ENCODE data around the gene EXOC3L1.

The EXOC3L1 gene

DNA sequence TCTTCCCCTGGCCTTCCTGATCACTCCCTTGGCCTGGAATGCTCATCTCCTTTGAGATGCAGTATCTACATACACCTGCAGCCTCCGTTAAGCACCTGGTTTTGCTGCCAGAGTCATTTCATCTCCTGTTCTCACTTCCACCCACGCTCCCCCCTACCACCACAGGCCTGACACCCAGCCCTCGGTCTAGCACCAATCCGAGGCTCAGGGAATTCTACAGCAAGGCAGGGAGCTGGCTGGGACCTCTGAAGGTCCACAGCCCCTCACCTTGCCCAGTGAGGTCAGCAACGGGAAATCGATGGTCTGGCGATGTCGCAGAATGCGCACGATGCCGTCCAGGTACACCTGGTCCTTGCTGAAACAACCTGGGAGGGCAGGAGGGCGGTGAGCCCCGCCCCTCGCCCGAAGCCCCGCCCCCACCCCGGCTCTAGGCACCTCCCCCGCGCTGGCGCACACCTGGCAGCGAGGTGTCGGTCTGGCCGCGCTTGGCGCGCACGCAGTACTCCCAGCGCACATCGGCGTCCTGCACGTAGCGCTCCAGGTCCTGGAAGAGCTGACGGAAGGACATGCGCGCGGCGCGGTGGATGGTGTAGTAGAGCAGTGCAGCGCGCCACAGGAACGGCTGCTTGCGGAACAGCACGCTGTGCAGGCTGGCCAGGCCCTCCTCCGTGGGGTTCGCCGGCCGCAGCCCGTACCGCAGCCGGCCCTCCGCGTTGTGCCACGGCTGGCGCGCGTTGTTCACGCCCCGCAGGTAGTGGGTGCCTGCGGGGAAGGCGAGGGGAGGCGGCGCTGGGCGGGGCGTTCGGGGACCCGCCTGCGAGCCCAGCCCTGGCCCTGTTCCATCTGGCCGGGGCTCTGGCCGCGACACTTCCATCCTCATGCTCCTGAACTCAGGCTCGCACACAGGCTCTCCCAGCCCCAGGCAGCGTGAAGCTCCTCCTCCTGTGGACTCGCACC, 11.9 kb downstream of the EXOC3L1 start:
- peak; percentile 76 for DNase-seq

DNA sequence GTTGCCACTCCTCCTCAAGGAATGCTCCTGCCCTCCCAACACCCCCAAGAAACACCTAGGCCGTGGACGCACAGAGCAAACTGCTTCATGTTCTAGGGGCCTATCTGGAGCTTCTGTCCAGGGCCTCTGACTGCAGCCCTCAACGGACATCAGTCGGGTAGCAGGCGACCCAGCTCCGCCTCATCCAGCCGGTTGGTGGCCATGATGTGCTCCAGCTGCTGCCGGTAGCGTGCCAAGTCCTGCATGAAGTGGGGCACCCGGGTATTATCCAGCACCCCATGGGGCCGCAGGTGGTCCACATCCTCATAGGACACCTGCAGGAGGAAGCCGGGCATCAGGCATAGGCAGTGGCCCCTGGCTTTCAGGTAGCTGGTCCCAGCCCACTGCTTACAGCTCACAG, 13.3 kb downstream of the EXOC3L1 start:
- no peak for DNase-seq

DNA sequence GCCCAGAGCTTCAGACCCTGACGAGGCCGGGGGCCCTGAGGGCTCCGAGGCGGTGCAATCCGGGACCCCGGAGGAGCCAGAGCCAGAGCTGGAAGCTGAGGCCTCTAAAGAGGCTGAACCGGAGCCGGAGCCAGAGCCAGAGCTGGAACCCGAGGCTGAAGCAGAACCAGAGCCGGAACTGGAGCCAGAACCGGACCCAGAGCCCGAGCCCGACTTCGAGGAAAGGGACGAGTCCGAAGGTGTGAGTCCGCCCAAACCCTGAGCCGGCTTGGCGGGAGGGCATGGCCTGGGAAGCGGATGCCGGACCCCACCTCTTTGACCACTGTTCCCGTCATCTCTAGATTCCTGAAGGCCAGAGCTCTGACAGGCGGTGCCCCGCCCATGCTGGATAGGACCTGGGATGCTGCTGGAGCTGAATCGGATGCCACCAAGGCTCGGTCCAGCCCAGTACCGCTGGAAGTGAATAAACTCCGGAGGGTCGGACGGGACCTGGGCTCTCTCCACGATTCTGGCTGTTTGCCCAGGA, 15.2 kb downstream of the EXOC3L1 start:
- DNase-seq = no peak

DNA sequence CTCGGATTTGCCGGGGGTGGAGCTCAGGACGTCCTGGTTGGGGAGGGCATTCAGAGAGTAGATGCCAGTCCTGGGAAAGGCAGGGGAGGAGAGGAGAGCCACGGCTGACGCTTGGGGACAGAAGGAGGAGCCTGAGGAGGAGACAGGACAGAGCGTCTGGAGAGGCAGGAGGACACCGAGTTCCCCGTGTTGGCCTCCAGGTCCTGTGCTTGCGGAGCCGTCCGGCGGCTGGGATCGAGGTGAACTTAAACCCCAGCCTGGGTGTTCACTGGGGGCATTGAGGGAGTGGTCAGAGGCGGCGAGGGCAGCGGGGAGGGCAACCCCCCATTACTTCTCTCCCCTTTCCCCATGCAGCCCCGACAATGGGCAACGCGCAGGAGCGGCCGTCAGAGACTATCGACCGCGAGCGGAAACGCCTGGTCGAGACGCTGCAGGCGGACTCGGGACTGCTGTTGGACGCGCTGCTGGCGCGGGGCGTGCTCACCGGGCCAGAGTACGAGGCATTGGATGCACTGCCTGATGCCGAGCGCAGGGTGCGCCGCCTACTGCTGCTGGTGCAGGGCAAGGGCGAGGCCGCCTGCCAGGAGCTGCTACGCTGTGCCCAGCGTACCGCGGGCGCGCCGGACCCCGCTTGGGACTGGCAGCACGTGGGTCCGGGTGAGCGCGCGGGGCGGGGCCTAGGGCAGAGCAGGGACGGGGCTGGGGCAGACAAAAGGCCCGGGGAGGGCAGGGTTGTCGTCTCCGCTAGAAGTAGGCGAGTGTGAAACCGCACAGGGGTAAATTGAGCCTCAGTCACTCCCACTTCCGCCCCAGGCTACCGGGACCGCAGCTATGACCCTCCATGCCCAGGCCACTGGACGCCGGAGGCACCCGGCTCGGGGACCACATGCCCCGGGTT, 15.9 kb downstream of the EXOC3L1 start:
- DNase-seq = peak; percentile 77

DNA sequence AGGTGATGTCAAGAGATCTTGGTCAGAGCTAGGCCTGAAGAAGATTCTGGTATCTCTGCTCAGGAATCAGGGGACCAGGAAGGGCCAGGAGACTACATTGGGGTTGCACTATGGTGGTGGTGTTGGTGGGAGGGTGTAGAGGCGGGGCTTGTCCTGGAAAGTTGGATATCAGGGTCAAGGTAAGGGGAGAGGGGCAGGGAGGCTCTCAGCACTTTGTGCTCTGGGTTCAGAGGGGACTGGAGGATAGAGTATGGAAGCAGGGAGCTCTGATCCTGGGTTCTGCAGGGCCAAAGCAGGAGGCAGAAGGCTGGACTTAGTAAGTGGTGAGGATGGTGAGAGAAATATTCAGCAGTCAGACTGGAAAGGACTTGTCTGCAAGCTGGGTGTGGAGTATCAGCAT, 16.6 kb downstream of the EXOC3L1 start:
- DNase-seq = no peak

DNA sequence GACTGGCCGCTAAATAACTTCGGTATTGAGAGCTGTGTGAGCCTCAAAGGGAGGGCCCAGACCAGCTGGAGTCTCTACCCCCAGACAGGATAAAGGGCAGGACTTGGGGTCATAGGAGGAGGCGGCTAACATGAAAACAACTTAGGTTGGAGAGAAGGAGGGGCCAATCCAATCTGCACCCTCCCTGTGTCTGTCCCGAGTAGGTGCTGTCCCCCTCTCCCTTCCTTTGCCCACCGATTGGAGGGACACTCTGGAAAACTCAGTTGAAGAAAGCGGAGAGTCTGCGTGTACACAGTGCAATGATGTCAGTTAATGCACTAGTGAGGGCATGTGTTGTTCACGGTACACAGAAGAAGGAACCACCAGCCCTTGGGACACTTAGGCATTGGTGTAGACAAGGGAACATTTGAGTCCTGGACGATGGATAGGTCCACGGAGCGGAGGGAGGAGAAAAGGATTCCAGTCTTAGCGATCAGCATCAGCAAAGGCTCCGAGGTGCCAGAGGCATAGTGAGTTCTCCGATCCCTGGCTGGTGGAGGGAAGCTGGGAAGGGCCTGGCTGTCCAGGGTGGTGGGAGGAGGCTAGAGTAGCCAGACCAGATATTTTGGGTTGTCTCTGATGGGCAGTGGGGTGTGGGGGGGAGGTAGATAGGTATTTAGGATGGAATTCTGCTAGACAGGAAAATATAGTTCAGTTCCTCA, 18.8 kb downstream of the EXOC3L1 start:
- no peak for DNase-seq

DNA sequence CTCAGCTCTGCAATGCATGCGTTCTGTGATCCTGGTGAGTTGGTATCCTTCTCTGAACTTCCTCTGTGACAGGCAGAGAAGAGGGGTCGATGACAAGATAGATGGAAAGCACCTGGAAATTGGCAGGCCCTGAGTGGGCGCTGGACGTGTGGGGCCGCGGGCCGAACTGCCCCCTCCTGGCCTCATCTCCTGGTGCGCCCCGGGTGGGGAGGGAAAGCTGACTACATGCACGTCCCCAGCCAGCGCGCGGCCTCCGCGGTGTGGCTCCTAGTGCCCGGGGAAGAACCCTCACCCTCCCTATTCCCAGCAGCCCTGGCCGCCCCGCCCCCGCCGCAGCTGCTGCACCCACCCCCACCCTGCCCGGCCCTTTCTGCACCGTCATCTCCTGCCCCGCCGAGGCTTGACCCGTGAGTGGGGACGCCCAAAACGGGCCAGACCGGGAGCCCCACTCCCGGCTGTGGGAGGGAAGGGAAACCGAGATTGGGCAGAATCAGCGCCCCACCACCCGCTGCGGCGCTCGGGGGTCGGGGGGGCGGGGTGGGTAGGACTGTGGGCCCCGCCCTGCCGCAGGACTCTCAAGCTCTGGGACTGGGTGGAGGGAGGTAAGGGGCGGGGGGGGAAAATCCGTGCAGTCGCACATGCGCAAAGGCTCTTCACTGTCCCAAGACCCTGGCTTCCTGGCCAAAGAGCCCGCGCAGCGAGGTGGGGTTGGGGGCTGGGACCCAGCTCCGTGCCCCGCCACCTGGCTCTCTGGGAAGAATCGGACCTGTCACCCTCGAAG, 19.6 kb downstream of the EXOC3L1 start, which contains the start of gene NOL3:
Gene NOL3 (plus strand): TSS at position 371 of the 781 bp plus-strand sequence.
- DNase-seq = peak; percentile 45

DNA sequence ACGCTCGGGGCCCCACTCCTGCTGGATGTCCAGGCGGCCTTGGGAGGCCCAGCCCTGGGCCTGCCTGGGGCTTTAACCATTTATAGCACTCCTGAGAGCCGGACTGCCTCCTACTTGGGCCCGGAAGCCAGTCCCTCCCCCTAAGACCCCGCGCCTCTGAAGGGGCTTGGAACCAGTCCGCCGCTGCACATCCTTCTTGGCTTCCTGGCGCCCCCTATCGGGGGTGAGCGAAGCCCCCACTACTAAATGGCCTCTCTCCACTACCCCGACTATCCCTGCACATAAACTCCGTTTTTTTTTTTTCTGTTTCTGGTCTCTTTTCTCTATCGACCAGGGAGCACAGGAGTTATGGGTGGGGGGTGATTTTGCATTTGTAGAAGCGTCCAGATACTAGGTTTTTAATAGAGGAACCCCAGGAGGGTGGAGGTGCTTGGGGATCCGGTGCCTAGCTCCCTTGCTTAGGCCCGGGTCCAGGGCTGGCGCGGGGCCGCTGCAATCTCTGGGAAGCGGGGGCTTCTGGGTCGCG, 20.2 kb downstream of the EXOC3L1 start:
- peak; percentile 43 for DNase-seq

DNA sequence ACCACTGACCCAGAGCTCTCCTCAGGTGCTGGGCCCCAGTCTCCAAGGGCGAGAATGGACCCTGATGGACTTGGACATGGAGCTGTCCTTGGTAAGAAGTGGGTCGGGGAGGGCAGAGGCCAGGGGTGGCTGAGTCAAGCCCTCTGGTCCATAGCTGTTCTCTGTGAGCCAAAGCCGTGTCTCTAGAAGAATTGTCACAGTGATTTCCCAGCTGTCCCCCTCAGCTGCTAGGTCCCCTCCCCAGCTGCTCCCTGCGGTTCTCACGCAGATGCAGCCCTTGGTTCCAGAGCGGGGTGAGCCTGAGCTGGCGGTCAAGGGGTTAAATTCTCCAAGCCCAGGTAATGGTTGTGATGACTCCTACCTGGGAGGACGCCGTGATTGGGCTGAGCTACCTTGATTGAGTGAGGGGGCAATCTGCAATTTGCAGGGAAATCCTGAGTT, 20.9 kb downstream of the EXOC3L1 start:
- no peak for DNase-seq

DNA sequence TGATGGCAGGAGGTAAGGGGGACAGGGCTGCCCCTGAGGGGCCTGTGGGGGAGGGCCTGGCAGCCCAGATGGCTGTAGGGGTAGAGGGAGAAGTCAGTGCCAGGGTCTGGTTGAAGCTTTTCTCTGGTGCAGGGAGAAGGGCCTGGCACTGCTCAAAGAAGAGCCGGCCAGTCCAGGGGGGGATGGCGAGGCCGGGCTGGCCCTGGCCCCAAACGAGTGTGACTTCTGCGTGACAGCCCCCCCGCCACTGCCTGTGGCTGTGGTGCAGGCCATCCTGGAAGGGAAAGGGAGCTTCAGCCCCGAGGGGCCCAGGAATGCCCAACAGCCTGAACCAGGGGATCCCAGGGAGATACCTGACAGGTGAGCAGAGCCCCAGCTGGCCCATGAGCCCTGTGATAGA, 22.3 kb downstream of the EXOC3L1 start:
- DNase-seq = no peak

DNA sequence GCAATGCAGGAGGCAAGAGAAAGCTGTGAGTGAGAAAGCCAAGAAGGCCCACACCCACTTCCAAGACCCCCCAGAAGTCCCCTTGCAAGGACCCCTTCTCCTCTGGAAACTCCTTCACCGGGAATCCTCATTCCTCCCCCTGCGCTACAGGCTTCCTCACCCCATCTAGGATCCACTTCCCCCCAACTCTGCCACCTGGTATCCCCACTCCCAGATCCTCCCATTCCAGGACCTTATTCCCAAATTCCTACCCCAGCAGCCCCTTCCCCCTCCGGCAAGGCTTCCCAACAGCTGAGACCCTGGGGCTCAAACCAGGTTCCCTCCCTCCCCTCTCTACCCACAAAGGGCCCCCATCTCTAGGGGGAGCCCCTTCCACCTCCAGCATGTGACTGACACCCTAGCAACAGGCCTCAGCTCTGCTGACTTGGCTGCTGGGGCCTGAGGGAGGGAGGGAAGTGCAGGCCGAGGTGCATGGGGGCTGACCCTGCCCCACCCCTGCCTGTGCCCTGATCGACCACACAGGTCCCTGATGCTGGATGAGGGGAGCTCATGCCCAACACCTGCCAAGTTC, 23.3 kb downstream of the EXOC3L1 start:
- DNase-seq = no peak

DNA sequence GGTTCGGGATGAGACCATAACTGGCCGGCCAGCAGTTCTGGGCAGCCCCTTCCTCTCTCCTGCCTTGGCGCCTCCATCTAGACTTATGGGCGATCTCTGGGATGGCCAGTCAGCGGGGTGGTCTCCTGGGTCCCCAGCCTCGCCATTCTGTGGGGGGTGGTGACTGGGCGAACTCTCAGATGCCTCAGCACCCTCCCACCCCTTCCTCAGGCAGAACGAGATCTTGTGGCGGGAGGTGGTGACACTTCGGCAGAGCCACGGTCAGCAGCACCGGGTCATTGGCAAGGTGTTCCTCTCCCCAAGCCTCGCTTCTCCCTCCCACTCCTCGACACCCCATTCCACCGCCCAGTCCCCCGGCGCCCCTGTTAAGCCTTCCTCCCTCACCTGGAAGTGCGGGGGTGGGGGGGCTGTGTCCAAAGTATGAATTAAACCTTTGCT, 23.8 kb downstream of the EXOC3L1 start:
- no peak for DNase-seq

DNA sequence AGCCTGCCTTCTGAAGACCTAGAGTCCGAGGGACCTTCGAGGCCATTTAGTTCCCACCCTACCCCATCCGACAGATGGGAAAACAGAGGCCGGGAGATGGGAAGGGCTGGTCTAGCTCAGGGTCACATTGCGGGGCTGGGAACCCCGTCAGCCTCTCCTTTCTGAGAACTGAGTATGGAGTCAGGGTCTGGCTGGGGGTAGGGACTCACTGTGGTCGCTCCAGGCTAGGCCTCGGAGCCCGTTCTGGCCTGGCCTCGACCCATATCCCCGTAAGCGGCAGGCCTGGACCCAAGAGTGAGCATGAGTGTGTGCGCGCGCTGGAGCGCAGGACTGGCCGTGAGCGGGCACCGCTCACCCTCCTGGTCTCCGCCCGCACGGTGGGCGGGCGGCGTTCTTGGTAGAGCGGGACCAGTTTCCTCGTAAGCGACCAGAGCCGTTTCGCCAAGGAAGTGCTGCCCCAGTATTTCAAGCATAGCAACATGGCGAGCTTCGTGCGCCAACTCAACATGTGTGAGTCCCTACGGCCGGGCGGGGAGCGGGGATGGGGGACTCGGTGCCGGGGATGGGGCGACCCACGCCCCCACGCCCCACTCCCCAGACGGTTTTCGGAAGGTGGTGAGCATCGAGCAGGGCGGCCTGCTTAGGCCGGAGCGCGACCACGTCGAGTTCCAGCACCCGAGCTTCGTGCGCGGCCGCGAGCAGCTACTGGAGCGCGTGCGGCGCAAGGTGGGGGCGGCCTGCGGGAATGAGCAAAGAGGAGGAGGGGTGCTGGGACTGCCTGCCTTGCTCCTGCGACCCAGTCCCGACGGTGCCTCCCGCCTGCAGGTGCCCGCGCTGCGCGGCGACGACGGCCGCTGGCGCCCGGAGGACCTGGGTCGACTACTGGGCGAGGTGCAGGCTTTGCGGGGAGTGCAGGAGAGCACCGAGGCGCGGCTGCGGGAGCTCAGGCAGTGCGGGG, 24.5 kb downstream of the EXOC3L1 start:
- no peak for DNase-seq

DNA sequence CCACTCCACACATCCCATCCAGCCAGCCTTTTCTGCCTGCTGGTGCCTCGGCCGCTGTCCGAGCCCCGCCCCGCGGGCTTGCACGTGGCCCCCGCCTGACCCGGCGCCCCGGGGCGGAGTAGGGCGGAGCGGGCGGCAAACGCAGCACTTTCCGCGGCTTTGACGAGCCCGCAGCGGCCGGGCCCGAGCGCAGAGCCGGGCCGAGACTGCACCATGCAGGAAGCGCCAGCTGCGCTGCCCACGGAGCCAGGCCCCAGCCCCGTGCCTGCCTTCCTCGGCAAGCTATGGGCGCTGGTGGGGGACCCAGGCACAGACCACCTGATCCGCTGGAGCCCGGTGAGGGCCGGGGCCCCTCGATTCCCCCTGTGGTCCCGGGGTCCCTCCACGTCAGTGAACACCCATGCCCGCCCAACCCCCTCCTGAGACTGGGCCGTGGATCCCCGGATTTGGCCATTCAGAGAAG, 25.3 kb downstream of the EXOC3L1 start, which contains the start of gene HSF4:
Gene HSF4 (plus strand): TSS at position 147 of the 463 bp plus-strand sequence. CDS start 67 bp downstream, at position 214.
- no peak for DNase-seq

DNA sequence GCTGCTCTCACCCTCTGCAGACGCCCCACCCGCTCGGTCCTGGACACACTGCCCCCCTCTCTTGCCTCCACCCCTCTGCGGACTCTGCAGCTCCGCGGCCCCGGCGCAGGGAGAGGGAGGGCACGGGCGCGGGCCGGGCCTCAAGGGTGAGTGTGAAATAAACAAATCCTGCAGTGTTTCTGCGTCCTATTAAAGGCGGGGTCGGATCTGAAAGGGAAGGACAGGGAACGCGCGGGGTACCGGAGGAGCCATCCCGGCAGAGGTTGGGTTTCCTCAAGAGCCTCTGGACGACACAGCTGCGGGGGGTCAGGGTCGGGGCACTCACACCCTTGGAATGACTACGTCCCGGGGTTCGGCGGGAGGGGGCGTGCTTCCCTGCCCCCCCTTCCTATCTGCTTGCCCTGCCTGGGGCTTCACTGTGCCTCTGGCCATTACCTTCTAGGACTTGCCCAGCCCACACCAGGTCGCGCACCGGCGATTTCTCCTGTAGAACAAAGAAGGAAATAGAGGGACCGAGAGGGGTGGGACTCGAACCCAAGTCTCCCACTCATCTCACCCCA, 25.9 kb downstream of the EXOC3L1 start:
- DNase-seq = no peak

DNA sequence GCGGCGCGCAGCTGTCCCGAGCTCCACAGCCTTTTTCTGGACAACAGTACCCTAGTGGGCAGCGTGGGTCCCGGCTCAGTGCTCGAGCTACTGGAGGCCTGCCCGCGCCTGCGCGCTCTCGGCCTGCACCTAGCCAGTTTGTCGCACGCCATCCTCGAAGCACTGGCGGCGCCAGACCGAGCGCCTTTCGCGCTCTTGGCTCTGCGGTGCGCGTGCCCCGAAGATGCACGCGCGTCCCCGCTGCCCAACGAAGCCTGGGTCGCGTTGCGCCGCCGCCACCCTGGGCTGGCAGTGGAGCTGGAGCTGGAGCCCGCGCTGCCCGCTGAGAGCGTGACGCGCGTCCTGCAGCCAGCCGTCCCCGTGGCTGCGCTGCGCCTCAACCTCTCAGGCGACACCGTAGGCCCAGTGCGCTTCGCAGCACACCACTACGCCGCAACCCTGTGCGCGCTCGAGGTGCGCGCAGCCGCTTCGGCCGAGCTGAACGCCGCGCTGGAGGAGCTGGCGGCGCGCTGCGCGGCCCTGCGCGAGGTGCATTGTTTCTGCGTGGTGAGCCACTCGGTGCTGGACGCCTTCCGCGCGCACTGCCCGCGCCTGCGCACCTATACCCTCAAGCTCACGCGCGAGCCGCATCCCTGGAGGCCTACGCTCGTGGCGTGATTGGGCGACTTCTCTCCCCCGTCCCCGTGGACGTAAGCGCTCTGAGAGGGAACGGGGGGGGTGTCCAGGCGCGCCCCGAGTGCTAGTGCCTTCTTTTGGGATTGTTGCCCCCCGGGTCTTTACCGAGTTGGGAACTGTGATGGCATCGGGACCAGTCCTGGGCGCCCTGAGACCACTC, 26.6 kb downstream of the EXOC3L1 start:
- peak; percentile 62 for DNase-seq

DNA sequence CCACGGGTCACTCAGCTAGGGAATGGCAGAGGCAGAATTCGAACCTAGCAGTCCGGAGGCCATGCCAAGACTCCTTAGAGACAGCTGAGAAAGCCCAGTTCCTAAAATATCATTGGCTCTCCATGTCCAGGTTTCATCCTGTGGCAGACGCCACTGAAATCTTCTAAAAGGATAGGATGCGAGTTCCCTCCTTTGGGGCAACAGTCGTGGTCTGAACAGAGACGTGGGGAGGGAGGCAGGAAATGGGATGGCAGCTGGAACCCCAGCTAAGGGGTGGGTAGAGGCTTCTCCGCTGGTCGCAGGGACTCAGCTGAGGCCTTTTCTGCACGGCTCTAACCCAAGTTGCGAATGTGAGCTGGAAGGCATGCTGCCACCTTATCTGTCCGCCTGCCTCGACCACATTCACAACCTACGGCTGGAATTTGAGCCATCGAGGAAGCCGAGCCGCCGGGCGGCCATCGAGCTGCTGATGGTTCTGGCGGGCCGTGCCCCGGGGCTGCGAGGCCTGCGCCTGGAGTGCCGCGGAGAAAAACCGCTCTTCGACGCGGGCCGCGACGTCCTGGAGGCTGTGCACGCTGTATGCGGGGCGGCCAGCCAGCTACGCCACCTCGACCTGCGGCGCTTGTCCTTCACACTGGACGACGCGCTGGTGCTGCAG, 27.3 kb downstream of the EXOC3L1 start:
- DNase-seq = no peak

DNA sequence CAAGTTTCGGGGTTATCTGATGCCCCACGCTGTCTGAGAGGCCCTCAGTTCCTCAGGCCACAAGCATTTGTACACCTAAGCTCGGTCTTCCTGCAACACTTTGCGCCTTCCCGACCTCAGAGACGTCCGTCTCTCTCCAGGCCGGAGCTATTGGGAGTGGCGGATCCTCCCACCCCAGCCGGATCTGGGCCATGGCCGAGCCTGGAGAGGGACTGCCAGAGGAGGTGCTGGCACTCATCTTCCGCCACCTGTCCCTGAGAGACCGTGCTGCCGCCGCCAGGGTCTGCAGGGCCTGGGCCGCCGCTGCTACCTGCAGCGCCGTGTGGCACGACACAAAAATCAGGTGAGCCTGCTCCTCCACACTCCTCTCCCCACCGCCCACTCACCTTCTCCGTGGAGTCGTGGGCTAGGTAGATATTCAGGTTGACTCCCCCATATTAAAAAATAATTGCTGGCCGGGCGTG, 28.3 kb downstream of the EXOC3L1 start:
- DNase-seq = no peak
